H1 (cell line): ENCODE results near the gene ATXN7. TPM values are rescaled to one million over a fixed set of nuclear protein-coding genes. Genes with fewer than 3 reads are reported as not detected.

ENCODE experiments used
- CTCF ChIA-PET: fragments of 300-600 bp; sonication (Branson Sonifier 250); formaldehyde crosslinking; loops from one replicate; lab custom pipeline; 2021; ENCODE audit not compliant: partially characterized antibody; lab: Charles Lee
- POLR2A ChIA-PET: fragments of 300-600 bp; sonication (Branson Sonifier 250); formaldehyde crosslinking; loops from one replicate; lab custom pipeline; 2021; ENCODE audit warnings: inconsistent platforms; ENCODE audit not compliant: partially characterized antibody; lab: Charles Lee
- DNase-seq, 2 experiments: peaks; one replicate each; pipeline versions ENCODE4 v3.0.0 to v3.0.0-alpha.2; 2010 to 2022; ENCODE audit warnings: low spot score in 2 of 2, low read depth in 1 of 2, mixed read lengths in 1 of 2
- FAIRE-seq: peaks from 2 replicates; lab custom pipeline; 2011; peaks lifted over from hg19 to GRCh38; lab: Jason Lieb, UNC
- H2AFZ ChIP-seq: 2 replicates; pipeline ENCODE4 v1.8.1; 2012; ENCODE audit warnings: low read length, inconsistent platforms
- H2AK5ac ChIP-seq: 2 replicates; pipeline ENCODE4 v1.6.1; 2013; ENCODE audit warnings: low read depth, low read length
- H2BK120ac ChIP-seq: replicated peaks from 2 replicates; pipeline ENCODE3; 2013; ENCODE audit warnings: low read depth, low read length, inconsistent platforms
- H2BK12ac ChIP-seq: 2 replicates; pipeline ENCODE4 v1.6.1; 2013; ENCODE audit warnings: low read depth, low read length
- H2BK15ac ChIP-seq: 2 replicates; pipeline ENCODE4 v1.6.1; 2013; ENCODE audit warnings: low read length
- H2BK20ac ChIP-seq: 2 replicates; pipeline ENCODE4 v1.6.1; 2013; ENCODE audit warnings: low read length
- H2BK5ac ChIP-seq: 2 replicates; pipeline ENCODE4 v1.6.1; 2013; ENCODE audit warnings: low read depth, low read length
- H3K14ac ChIP-seq: 2 replicates; pipeline ENCODE4 v1.6.1; 2013; ENCODE audit warnings: inconsistent platforms; ENCODE audit not compliant: insufficient read length
- H3K18ac ChIP-seq: 2 replicates; pipeline ENCODE4 v1.6.1; 2013; ENCODE audit warnings: low read length; ENCODE audit errors: extremely low read depth
- H3K23ac ChIP-seq: 2 replicates; pipeline ENCODE4 v1.6.1; 2013; ENCODE audit warnings: inconsistent platforms; ENCODE audit not compliant: insufficient read length
- H3K23me2 ChIP-seq: 2 replicates; pipeline ENCODE4 v1.6.1; 2013; ENCODE audit warnings: low read depth, low read length
- H3K27ac ChIP-seq: 2 replicates; pipeline ENCODE4 v1.6.1; 2011; ENCODE audit warnings: low read depth, low read length, inconsistent platforms
- H3K27me3 ChIP-seq, 4 experiments: replicated peaks in 1 of 4; 1 replicate in 1 of 4; 2 replicates in 3 of 4; pipeline versions ENCODE4 v1.6.1 to v1.8.1; 2011 to 2013; ENCODE audit warnings: low read length in 3 of 4, mild to moderate bottlenecking in 3 of 4, inconsistent platforms in 2 of 4, mixed read lengths in 2 of 4, moderate library complexity in 1 of 4; ENCODE audit not compliant: control insufficient read depth in 3 of 4, insufficient read depth in 3 of 4; ENCODE audit errors: extremely low read depth in 1 of 4
- H3K36me3 ChIP-seq, 4 experiments: 2 replicates each; pipeline versions ENCODE4 v1.6.1 to v1.8.1; 2011 to 2013; ENCODE audit warnings: mild to moderate bottlenecking in 4 of 4, low read length in 3 of 4, moderate library complexity in 2 of 4, control low read depth in 1 of 4, inconsistent platforms in 1 of 4; ENCODE audit not compliant: insufficient read depth in 4 of 4, control insufficient read depth in 2 of 4
- H3K4ac ChIP-seq: replicated peaks from 2 replicates; pipeline ENCODE3; 2013; ENCODE audit warnings: low read length, low read depth, mixed read lengths, inconsistent platforms; ENCODE audit not compliant: insufficient read length
- H3K4me1 ChIP-seq, 4 experiments: replicated peaks in 1 of 4; 1 replicate in 1 of 4; 2 replicates in 3 of 4; pipeline versions ENCODE4 v1.6.1 to v1.8.1; 2011 to 2013; ENCODE audit warnings: low read length in 3 of 4, inconsistent platforms in 2 of 4, mixed read lengths in 1 of 4; ENCODE audit not compliant: insufficient read depth in 4 of 4, control insufficient read depth in 3 of 4
- H3K4me2 ChIP-seq, 2 experiments: 2 replicates each; pipeline versions ENCODE4 v1.6.1 to v1.8.1; 2011 to 2013; ENCODE audit warnings: low read depth in 2 of 2, low read length in 2 of 2, control low read depth in 1 of 2, inconsistent platforms in 1 of 2, mild to moderate bottlenecking in 1 of 2; ENCODE audit not compliant: insufficient read depth in 1 of 2
- H3K4me3 ChIP-seq, 4 experiments: fragments of 200-600, 300-600 bp in 1 of 4; sonication (generic), shearing (Covaris generic), sonication (Bioruptor Twin) in 1 of 4; 2 replicates each; pipeline versions ENCODE4 v1.5.1 to v1.8.1; 2011 to 2016; ENCODE audit warnings: low read length in 4 of 4, low read depth in 3 of 4, control low read depth in 2 of 4, inconsistent platforms in 2 of 4, mild to moderate bottlenecking in 2 of 4, mixed read lengths in 1 of 4, moderate library complexity in 1 of 4; ENCODE audit not compliant: insufficient read depth in 2 of 4; ENCODE audit errors: extremely low read depth in 1 of 4
- H3K56ac ChIP-seq: replicated peaks from 2 replicates; pipeline ENCODE3; 2013; ENCODE audit warnings: low read depth, mild to moderate bottlenecking, mixed read lengths, low read length, inconsistent platforms; ENCODE audit not compliant: insufficient read length
- H3K79me1 ChIP-seq: 2 replicates; pipeline ENCODE4 v1.6.1; 2013; ENCODE audit warnings: low read depth, low read length, control low read depth
- H3K79me2 ChIP-seq, 2 experiments: 2 replicates each; pipeline versions ENCODE4 v1.6.1 to v1.8.1; 2012 to 2013; ENCODE audit warnings: low read length in 2 of 2, mild to moderate bottlenecking in 2 of 2, inconsistent platforms in 1 of 2; ENCODE audit not compliant: insufficient read depth in 2 of 2, control insufficient read depth in 1 of 2
- H3K9ac ChIP-seq, 4 experiments: replicated peaks in 1 of 4; 1 replicate in 1 of 4; 2 replicates in 3 of 4; pipeline versions ENCODE4 v1.6.1 to v1.8.1; 2011 to 2013; ENCODE audit warnings: low read depth in 3 of 4, low read length in 3 of 4, control low read depth in 2 of 4, mild to moderate bottlenecking in 2 of 4, moderate library complexity in 2 of 4, inconsistent platforms in 1 of 4; ENCODE audit errors: extremely low read depth in 1 of 4
- H3K9me3 ChIP-seq, 2 experiments: 2 replicates each; pipeline versions ENCODE4 v1.6.1 to v1.8.1; 2012 to 2013; ENCODE audit warnings: mild to moderate bottlenecking in 2 of 2, moderate library complexity in 2 of 2, control low read depth in 1 of 2, inconsistent platforms in 1 of 2, low read depth in 1 of 2, low read length in 1 of 2, mixed read lengths in 1 of 2; ENCODE audit not compliant: insufficient read depth in 2 of 2
- H4K20me1 ChIP-seq, 2 experiments: replicated peaks in 1 of 2; 2 replicates each; pipeline versions ENCODE3 to v1.8.1; 2011 to 2013; ENCODE audit warnings: inconsistent platforms in 2 of 2, low read length in 2 of 2, mild to moderate bottlenecking in 1 of 2; ENCODE audit not compliant: insufficient read depth in 2 of 2, control insufficient read depth in 1 of 2
- H4K5ac ChIP-seq: 2 replicates; pipeline ENCODE4 v1.6.1; 2013; ENCODE audit warnings: low read length, low read depth, mixed read lengths, inconsistent platforms; ENCODE audit not compliant: insufficient read length
- H4K8ac ChIP-seq: 2 replicates; pipeline ENCODE4 v1.8.0; 2013; ENCODE audit warnings: mild to moderate bottlenecking, moderate library complexity, low read length, inconsistent platforms; ENCODE audit not compliant: insufficient read depth; ENCODE audit errors: extremely low read depth
- H4K91ac ChIP-seq: replicated peaks from 2 replicates; pipeline ENCODE3; 2013; ENCODE audit warnings: low read length, mixed read lengths, inconsistent platforms; ENCODE audit not compliant: insufficient read length
- FOSL1 ChIP-seq: IDR thresholded peaks from 2 replicates; pipeline ENCODE4 v1.6.1; 2011; ENCODE audit warnings: mild to moderate bottlenecking, low read depth, low read length, moderate library complexity; ENCODE audit not compliant: insufficient read depth
- POLR2A ChIP-seq, 2 experiments: IDR thresholded peaks; 1 replicate in 1 of 2; 2 replicates in 1 of 2; pipeline ENCODE4 v1.6.1; 2011; ENCODE audit warnings: low read depth in 2 of 2, low read length in 2 of 2, mild to moderate bottlenecking in 2 of 2; ENCODE audit errors: control extremely low read depth in 1 of 2
- SP2 ChIP-seq: IDR thresholded peaks from 2 replicates; pipeline ENCODE4 v1.6.1; 2012; ENCODE audit warnings: mild to moderate bottlenecking, low read length, inconsistent platforms
- ZNF274 ChIP-seq: IDR thresholded peaks from 2 replicates; pipeline ENCODE4 v1.7.0; 2012; ENCODE audit warnings: low read length, borderline replicate concordance; ENCODE audit errors: extremely low read depth
- WGBS, 2 experiments: shearing (Covaris generic) in 1 of 2; methylation state at CpG; one replicate each; pipeline versions ENCODE4 v1.1.6 to v1.1.7; 2013 to 2015; ENCODE audit warnings: low lambda C conversion rate in 2 of 2, mixed read lengths in 2 of 2, inconsistent platforms in 1 of 2, low coverage in 1 of 2, missing lambda C conversion rate in 1 of 2; ENCODE audit not compliant: insufficient replicate concordance in 2 of 2, insufficient coverage in 1 of 2, insufficient read length in 1 of 2; ENCODE audit errors: extremely low coverage in 1 of 2, missing lambda C conversion rate in 1 of 2; 5-methylcytosine and 5-hydroxymethylcytosine counted together
- polyA plus RNA-seq, 7 experiments: library from polyadenylated mRNA; depleted of rRNA in 3 of 7; stranded (reverse) in 5 of 7; unstranded in 2 of 7; fragments of >200 nt in 5 of 7; fragments of 200-250 nt in 2 of 7; gene quantifications; 1 replicate in 5 of 7; 2 replicates in 1 of 7; 4 replicates in 1 of 7; pipeline versions ENCODE4 v1.2.1 to v1.2.3, GENCODE V29; 2011 to 2013; ENCODE audit warnings: missing spikeins in 2 of 7, mixed read lengths in 2 of 7
- total RNA-seq: library from RNA; stranded (reverse); fragmentation: NEBNext Ultra II Directional; extraction: Animal tissue kit (Norgen Biotek cat#: 25700); gene quantifications from 2 replicates; pipeline ENCODE4 v1.2.1, GENCODE V29; 2021

ATXN7 gene
- total and polyA plus RNA-seq, 2 of the 8 experiments (the other 6 are each of a cell fraction or from before 2014, with no cell fraction given), result 15.5 to 16.8 TPM

- Histone ChIP-seq H2BK12ac (no peak overlapping the region), H3K4ac (no peak overlapping the region), H3K27me3 (no peaks in the 10 kb centered on the region), H3K9me3 (no peaks in the 10 kb centered on the region), H4K91ac (no peak overlapping the region), H3K79me1 (0 out of 2 replicates have a peak, but pooled peaks cover under 1% of the 10 kb centered on the region), H2AFZ (no peak overlapping the region), H3K4me3 (no peak overlapping the region), H2BK5ac (no peak overlapping the region), H4K20me1 (peaks cover 1 to 3% of the 10 kb centered on the region in 2 experiments), H2AK5ac (no peak overlapping the region), H3K14ac (no peak overlapping the region), H3K36me3 (peaks cover under 1 to 57% (median 28%) of the 10 kb centered on the region in 4 experiments; a peak in 7 of 8 replicates), H3K56ac (no peak overlapping the region), H4K8ac (no peak overlapping the region), H3K4me2 (no peak overlapping the region), H2BK15ac (no peak overlapping the region), H3K79me2 (peaks cover 5 to 22% of the 10 kb centered on the region in 2 experiments; a peak in 3 of 4 replicates), H4K5ac (no peak overlapping the region), H2BK120ac (no peak overlapping the region), H3K4me1 (peaks cover 3 to 5% (median 4%) of the 10 kb centered on the region in 4 experiments; a peak in 6 of 7 replicates), H3K23me2 (peaks cover 6% of the 10 kb centered on the region), H3K27ac (no peak overlapping the region), H2BK20ac (no peak overlapping the region), H3K9ac (no peak overlapping the region), H3K23ac (no peak overlapping the region), H3K18ac (no peak overlapping the region)
- no peak for FAIRE-seq
- POLR2A ChIA-PET, result interaction anchor here (1.4 to 4.0 kb wide), 2 partner anchors 9 to 12 kb away, joined by 3 to 12 read pairs; no protein-coding TSS in a partner anchor
- no peak for DNase-seq
- TF ChIP-seq POLR2A (IDR thresholded peaks at IDR 0.05; ENCODE audit: control extremely low read depth in 1 of 2, low read depth in 2 of 2, low read length in 2 of 2) (no peak), SP2 (no peak), FOSL1 (no peak), ZNF274 (no peak)
- 86% methylated on average over 2 of the region's 2 CpGs; no CpG with 5 or more reads in 1 of the 2 experiments for WGBS, 2 experiments
- CTCF ChIA-PET, result no interaction called here
Measured at GRCh38 chr3:64019879-64020278, 156.2 kb downstream of the ATXN7 start.
